Adrenal gland (tissue), 5 donors: ENCODE results near the gene CCDC57.

Source experiments
- POLR2A ChIP-seq, 2 donors: fragments of 450-650 bp; IDR thresholded peaks; one replicate each; pipeline ENCODE4 v1.6.1; 2017; ENCODE audit warnings: antibody characterized with exemption in 2 of 2, mild to moderate bottlenecking in 2 of 2, moderate library complexity in 1 of 2
- TF ChIP-seq, protein P1 (sequence below), 6 experiments: fragments of 450-650 bp in 4 of 6; fragments of 200-600 bp in 2 of 6; sonication (generic) in 1 of 6; IDR thresholded peaks; 1 replicate in 5 of 6; 2 replicates in 1 of 6; pipeline versions ENCODE4 v1.5.1 to v1.8.0; 2016 to 2021; ENCODE audit warnings: antibody characterized with exemption in 6 of 6, mild to moderate bottlenecking in 2 of 6, moderate library complexity in 1 of 6
- donor health status: DM: no; HTN: no; CAD: no.

DNA sequence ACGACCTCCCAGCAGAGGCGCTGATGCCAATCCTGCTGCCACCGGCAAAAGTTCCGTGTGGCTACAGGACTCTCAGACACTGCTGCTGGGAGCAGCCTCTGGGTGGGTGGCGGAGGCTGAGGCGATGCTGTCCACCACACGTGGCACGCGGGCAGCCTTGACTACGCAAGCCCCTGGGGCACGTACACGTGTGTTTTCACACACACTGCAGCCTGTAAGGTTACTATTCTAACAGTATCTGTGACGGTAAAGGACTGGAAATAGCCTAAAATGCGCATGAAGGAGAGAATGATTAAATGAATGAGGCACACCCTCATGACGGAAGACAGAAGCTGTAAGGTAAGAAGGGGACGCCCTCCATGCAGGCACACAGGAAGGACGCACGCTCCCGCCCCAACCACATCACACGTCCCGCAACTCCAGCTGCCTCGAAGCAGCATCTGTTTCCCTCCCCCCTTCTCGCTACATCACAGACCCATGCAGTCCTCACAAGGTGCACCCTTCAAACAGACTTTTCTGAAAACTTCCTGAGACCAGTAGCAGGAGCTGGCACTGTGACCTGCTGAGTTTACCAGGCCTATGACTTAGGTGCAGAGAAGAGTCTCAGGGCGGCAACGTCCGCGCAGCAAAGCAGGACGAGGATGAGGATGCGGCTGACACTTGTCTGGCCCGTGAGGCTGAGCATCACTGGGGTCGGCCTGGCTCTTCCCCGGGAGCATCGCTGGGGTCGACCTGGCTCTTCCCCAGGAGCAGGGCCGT lies 85.9 kb downstream of the CCDC57 start:
- TF ChIP-seq, protein P1, sequence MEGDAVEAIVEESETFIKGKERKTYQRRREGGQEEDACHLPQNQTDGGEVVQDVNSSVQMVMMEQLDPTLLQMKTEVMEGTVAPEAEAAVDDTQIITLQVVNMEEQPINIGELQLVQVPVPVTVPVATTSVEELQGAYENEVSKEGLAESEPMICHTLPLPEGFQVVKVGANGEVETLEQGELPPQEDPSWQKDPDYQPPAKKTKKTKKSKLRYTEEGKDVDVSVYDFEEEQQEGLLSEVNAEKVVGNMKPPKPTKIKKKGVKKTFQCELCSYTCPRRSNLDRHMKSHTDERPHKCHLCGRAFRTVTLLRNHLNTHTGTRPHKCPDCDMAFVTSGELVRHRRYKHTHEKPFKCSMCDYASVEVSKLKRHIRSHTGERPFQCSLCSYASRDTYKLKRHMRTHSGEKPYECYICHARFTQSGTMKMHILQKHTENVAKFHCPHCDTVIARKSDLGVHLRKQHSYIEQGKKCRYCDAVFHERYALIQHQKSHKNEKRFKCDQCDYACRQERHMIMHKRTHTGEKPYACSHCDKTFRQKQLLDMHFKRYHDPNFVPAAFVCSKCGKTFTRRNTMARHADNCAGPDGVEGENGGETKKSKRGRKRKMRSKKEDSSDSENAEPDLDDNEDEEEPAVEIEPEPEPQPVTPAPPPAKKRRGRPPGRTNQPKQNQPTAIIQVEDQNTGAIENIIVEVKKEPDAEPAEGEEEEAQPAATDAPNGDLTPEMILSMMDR (IDR thresholded peaks at IDR 0.05), result no peak
- TF ChIP-seq POLR2A (IDR thresholded peaks at IDR 0.05), result no peak
